ENCODE data around the gene CD244. TPM values are rescaled to one million over a fixed set of nuclear protein-coding genes. Genes with fewer than 3 reads are reported as not detected.
A peak's percentile ranks its signal among the peaks of the same experiment; 100 is the strongest.
"Not testable (repeated sequence)": the region's sequence is repeated elsewhere in the genome, so short reads cannot be mapped to it uniquely, and the experiment has no call there.

CD244 gene
- total RNA-seq, 1 experiment from 2014 or later: not detected

DNA sequence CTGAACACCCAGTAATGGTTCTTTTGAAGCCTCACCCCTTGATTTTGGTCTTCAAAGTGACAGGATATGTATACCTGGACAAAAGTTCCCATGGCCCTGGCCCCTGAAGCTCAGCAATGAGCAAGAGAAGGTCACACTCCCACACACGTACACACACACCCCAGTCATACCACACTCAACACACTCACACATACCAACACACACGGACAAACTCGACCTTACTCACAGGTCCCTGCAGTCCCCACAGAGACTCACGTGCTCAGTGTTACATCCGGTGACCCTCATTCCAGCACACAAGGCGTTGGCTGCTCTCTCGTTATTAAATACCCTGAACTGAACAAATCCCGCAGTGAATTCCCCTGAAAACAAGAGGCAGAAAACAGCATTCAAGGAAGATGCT is 16.4 kb upstream of the CD244 start:
- peak; percentile 27 for DNase-seq (ENCODE audit: low read depth)

DNA sequence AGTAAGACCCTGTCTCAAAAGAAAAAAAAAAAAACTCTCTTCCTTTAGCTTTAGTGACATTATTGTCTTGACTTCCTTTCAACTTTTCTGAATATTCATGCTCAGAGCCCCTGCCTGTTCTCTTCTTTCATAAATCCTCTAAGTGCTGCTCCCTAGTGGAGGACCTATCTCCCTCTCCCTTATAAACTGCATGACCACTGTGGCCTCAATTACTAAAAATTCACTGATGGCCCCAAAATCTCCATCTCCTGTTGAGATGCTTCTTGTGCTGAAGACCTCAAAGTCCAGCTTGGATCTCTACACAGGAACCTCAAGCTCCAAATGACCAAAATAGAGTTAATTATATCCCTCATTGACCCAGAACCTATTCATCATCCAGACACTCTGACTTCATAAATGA is 14.5 kb upstream of the CD244 start:
- no peak for DNase-seq (ENCODE audit: low read depth)

DNA sequence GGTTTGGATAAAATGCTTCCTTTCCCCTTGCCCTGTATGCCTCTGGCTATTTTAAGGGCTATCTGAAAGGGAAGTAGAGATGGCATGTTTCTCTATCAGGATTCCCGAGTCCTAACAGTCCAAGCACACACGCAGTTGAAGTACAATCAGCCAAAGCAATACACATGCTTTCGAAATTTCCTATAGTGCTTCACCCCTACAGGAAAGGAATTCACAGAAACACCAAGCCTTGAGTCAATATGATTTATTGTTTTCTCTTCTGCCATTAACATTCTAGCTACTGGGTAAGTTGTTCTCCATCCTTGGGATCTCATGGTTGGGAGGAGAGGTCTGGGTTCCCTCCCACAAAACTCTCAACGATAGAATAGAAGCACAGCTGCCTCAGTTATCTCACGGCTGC is 13.6 kb upstream of the CD244 start:
- DNase-seq (ENCODE audit: low read depth): no peak

DNA sequence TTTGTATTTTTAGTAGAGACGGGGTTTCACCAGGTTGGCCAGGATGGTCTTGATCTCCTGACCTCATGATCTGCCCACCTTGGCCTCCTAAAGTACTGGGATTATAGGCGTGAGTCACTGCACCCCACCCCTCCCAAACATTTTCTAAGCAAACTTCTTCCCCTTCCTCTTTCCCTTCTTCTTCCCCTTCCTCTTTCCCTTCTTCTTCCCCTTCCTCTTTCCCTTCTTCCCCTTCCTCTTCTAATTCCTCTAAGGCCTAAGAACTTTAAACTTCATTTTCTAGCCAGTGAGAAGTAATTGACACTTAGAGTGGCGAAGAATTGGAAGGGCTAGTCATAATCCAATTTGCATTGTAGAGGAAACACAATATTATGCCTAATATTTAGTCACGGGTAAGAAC is 12.9 kb upstream of the CD244 start:
- DNase-seq (ENCODE audit: low read depth): not testable (repeated sequence)

DNA sequence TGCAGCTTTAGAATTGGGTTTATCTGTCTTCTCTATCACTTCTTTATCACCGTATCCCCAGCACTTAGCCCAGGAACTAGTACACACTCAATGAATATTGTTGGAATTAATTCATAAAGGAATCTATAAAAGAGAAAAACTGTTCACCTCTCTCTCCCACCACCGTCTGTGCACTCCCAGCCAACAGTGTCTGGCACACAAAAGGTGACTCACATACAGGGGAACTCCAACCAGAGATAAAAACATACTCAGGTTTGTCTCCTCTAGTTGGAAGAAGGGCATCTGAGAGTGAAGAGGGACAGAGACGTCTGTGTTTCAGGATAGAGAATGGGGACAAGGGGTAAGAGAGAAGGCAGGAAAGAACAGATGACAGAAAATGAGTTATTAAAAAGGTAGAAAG is 12.2 kb upstream of the CD244 start:
- DNase-seq (ENCODE audit: low read depth): no peak

DNA sequence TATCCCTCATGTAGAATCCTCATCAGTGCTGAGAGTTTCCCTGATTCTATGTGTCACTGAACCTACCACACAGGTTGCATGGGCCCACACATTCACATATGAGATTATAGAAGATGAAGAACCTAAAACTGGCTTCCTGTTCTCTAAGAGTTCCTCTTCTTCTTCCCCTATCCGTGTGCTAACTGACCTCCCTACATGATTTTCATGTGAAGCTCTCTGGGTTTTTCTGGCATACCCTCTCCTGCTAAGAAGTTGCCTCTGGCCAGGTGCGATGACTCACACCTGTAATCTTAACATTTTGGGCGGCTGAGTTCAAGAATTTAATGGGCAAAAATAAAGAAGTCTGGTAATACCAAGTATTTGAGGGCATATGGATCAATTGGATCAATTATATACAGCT is 5.5 kb upstream of the CD244 start:
- no peak for DNase-seq (ENCODE audit: low read depth)

DNA sequence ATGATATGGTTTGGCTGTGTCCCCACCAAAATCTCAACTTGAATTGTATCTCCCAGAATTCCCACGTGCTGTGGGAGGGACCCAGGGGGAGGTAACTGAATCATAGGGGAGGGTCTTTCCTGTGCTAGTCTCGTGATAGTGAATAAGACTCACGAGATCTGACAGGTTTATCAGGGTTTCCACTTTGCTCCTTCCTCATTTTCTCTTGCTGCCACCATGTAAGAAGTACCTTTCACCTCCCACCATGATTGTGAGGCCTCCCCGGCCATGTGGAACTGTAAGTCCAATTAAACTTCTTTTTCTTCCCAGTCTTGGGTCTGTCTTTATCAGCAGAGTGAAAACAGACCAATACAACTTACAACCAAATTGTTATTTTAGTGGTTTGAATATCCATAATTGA is 5.0 kb upstream of the CD244 start:
- DNase-seq (ENCODE audit: low read depth): peak; percentile 54

DNA sequence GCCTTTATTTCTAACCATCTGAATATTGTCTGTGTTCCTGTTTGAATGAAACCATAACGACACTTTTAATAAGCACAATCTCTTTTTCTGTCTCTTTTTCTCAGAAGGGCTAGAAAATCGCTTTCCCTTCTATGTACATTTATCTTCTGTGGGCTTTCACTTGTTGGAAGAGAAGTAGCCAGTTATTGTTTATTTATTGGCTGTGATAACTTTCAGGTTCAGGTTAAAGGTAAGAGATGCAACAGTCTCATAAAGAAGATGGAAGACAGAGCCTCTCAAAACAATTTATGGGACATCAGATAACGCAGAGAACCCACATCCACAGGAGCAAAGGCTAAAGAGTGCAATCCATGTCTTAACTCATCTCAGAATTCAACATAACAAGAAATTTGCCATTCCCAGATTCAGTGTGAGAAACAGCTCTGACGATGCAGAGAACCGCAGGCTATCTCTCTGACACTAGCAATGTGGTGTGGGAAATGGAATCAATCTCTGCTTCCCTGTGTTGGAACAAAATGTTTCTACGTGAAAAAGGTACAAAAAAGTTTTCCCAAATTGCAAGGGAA is 4.1 kb upstream of the CD244 start:
- DNase-seq (ENCODE audit: low read depth): no peak

DNA sequence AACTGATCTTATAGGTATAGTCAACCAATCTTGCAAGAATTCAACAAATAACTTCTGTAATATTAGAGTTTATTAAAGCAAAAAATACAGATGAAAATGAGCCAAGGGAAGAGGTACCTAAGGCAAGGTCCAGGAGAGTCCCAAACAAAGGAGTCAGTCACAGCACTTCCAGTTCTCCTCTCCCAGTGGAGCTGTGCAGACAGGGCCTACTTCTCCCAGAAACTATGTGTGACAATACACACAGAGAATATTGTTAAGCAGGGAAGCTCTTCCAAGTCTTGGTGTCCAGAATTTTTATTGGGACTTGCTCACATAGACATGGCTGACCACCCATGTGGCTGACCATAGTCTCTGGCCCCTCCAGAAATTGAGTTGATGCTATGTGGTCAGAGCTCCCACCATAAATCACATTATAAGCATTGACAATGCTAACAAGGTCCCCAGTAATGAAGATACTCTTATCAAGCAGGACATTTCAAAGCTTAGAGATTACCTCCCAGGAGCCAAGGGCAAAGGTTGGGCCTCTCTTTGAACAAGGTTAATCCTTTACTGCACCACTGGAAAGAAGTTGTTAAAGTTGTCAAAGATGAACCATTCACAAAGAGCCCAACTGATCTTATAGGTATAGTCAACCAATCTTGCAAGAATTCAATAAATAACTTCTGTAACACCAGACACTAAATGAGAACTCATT is 3.5 kb upstream of the CD244 start:
- no peak for DNase-seq (ENCODE audit: low read depth)

DNA sequence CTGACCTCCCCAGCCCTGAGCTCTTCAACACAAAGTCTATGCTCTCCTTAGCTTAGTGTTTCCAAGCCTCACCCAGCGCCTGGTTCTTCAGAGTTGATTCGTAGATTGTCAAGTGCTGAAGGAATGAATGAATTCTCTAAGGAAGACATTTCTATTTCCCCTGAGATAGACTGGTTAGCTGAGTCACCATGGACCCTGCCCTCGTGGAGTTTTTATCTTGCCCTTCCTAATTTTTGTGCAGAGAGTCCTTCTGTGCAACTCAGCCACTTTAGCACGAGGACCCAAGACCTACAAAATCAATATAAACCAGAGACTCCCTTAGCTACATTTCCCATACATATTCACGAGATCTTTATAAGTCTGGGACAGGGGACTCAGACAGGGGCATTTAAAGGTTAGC is 2.6 kb upstream of the CD244 start:
- no peak for DNase-seq (ENCODE audit: low read depth)

DNA sequence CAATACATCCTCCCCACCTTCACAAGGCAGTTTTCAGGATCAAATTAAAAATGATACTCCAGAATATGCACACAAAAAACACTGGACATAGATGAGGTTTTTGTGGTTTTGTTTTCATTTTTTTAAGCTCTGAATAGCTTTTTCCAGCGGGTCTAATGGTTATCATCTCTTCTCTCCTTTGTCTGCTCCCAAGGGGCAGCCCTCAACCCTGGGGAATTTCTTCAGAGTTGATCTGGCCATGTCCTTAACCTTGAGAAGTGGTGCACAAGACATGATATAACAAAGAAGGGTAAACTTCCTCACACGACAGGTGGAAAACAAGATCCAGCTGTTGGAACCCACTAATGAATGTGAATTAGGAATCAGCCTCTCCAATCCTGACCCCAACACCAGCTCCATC is 1.5 kb upstream of the CD244 start:
- DNase-seq (ENCODE audit: low read depth): no peak

DNA sequence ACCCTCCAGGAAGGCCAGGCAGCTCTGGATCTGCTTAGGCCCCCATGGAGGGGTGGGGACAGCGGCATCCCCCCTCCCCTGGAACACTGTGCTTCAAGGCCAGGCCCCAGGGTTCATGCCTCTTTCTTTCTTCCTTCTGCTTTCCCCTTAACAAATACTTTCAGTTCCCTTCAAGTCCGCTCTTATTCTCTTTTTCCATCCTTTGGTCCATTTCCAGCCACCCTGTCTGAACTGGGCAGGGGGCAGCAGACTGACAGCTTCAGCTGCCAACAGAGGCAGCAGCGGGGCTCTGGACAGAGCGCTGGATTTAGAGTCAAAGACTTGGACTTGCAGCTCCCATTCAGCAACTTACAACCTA is 1.1 kb upstream of the CD244 start:
- DNase-seq (ENCODE audit: low read depth): no peak

DNA sequence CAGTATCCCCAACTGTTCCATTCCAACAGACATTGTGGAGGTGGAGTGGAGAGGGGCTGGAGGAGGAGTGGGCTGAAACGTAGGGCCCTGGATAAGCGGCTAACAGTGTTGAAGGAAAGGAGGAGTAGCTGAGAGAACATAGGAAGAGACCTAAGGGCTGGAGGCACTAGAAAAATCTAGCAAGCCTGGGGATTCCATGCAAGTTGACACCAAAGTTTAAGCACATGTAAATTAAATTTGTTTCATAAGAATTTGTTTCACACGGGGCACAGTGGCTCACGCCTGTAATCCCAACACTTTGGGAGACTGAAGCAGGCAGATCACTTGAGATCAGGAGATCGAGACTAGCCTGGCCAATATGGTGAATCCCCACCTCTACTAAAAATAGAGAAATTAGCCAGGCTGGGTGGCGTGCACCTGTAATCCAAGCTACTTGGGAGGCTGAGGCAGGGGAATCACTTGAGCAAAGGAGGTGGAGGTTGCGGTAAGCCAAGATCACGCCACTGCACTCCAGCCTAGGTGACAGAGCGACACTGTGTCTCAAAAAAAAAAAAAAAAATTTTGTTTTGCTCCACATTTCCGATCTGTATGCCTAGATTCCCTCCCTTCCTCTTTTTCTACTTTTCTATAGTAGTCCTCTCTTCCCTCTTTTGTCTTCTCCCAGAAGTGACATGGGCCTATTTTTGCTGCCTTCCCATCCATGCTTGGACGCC is 530 bp upstream of the CD244 start:
- DNase-seq (ENCODE audit: low read depth): no peak

DNA sequence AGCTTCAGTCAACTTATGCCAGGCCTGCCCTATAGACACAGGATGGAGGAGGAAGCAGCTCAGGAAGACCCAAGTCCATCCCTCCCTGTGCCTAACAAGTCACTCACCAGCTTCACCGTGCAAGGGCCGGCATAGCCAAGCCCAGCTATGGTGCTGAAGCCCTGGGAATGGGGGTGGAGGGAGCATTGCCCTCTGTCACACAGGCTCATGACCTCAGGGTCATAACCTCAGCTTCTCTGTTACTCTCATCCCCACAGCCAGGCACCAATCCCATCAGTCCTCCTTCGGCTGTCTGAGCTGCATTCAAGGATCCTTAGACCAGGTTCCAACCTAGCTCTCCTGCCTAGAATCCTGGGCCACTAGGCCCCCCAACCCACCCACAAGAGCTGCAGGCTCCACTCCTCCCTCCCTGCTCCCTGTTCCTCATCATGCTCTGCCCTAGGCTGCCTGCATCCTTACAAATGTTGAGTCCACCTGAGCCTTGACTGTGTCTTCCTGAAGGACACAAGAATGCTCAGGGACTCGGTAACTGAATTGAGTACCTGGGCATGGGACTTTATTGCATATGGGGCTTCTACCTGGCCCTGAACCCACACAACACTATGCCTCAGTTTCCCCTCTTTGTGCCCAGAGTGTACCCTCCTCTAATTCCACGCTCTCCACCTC is 1.7 kb downstream of the CD244 start:
- no peak for DNase-seq (ENCODE audit: low read depth)

DNA sequence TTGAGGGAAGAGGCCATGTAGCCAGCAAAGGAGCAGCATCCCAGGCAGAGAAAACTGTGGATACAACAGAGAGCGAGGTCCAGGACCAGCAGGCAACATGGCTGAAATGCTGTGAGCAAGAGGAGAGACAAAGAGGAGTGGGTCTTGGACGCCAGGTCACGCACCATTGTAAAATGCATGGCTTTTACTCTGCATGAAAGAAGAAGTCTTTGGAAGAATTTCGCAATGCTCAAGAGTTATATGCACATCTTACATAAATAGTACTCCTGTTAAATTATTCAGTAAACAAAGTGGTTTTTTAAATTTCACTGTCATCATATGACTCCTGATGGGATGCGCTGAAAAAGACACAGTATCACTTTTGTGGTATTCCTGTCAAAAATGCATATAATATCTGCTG is 3.5 kb downstream of the CD244 start:
- DNase-seq (ENCODE audit: low read depth): no peak

DNA sequence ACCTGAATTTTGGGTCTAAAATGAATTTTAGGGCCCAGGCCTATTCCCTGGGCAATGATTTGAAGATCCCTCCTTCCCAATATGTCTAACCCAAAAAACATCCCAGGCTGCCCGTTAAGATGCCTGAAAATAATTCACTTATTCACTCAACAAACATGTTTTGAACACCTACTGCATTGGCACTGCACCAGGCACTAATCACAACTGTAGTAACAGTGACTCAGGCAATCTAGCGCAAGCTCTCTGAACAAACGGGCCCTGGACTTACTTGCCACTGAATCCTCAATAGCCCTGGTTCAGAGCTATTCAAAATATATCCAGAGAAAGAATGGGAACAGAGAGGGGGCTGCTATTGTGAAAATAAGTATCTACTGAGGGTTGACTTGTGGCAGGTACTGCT is 4.2 kb downstream of the CD244 start:
- DNase-seq (ENCODE audit: low read depth): no peak

DNA sequence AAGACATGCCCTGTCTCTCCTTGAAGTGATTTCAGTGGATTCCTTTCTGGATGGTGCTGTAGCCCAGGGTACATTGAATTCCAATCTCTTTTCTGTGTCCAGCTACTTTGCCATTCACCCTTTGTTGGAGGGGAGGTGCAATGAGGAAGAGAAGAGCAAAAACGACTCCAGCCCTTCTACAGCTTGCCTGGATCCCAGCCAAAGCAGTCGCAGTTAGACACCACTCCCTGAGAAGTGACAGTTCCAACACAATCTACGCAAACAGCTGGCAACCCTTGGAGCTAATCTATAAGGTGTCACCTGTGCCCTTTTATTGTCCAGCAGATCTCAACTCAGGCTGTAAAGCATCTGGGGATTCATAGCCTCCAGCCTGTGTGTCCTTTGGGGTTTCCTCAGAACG is 4.6 kb downstream of the CD244 start:
- no peak for DNase-seq (ENCODE audit: low read depth)

DNA sequence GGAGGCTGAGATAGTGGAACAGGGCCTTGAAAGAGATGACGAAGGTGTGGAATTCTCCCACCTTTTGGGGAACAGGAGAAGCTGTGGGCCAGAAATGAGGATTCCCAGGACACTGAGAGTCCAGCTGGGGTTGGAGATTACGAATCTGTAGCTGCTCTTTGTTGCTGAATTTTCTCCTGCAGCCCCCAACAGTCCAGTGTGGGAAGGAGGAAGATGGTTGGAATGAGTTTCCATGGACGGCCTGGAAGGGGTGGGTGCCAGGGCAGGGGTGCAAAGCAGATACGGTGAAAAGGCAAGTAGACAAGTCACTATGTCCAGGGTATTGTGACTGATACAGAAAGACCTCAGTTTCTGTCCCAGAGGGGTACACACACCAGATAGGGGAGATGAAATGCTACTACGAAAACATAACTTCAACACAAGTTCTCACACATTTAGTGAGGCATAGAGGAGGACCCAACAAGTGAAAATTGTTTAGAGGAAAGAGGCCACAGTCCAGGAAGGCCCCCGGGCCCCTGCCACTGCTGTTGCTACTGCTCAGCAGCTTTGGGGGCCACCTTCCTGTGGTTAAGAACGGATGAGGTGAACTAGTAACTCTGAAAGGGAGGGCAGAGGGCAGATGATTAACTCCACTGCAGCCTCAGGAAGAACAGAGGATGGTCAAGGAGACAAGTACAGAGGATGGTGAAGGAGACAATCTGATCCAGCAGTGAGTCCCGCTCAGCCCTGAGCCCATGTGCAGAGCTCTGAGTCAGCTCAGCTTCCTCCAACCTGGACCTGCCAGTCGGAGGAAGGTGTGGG is 7.3 kb downstream of the CD244 start:
- DNase-seq (ENCODE audit: low read depth): peak; percentile 27

DNA sequence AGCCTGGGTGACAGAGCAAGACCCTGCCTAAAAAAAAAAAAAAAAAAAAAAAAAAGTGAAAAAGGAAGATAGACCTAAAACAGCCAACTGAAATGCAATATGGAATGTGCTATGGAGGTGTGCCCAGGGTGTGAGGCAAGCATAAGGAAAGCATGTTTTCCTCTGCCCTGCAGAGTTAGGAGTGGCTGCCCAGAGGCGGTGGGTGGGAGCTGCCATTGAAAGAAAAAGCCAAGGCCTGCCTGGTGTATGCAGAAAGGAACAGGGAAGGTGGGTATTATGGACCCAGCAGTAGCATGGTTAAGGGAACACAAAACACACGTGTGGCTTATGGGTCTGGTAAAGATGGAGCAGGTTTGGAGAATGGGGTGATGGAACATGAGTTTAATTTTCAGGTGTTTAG is 8.9 kb downstream of the CD244 start:
- DNase-seq (ENCODE audit: low read depth): no peak

DNA sequence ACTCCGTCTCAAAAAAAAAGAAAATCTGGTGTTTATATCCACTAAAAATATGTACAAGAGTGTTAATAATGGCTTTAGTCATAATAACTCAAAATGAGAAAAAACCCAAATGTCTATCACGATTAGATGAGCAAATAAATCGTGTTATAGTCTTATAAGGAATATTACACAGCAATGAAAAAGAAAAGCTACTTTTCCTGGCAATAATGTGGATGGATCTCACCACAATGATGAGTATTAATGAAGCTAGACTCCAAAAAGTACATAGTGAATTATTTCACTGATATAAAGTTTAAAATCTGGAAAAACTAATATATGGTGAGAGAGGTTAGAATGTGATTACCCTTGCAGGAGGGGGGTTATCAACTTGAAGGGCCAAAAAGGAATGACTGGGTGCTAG is 9.7 kb downstream of the CD244 start:
- no peak for DNase-seq (ENCODE audit: low read depth)

DNA sequence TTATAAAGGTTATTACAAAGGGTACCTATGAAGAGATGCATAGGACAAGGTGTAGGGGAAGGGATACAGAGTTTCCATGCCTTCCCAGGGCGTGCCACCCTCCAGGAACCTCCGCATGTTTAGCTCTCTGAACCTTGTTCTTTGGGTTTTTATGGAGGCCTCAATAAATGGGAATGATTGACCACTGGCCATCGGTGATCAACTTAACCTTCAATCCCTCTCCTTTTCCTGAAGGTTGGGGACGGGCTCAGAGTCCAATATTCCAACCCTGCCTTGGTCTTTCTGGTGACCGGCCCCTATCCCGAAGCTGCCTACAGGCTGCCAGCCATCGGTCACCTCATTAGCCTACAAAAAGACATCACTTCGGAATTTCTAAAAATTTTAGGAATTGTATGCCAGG is 11.7 kb downstream of the CD244 start:
- DNase-seq (ENCODE audit: low read depth): no peak

DNA sequence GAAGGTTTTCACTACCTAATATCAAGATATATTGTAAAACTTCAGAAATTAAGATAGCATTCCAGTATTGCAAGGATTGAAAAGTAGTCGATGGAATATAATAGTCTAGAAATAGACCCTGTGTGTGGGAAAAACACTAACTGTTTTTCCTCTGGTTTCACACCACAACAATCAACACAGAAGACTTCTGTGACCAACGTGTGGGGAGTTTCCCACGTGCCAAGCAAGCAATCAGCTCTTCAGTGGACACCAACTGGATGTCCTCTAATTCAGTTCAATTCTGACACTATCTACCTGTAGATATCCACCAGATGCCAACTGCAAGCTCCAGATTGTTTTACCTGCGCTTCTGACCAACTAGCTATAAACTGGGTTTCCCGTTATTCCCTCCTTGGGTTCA is 12.1 kb downstream of the CD244 start:
- no peak for DNase-seq (ENCODE audit: low read depth)

Data from HT1080 (cell line).